K562 (cell line): ENCODE results near the gene ZBTB32. TPM values are rescaled to one million over a fixed set of nuclear protein-coding genes. Genes with fewer than 3 reads are reported as not detected.

ENCODE experiments used
- CSDE1 ChIP-seq, 2 experiments: fragments of 450-650 bp; IDR thresholded peaks; 2 replicates each; pipeline ENCODE4 v1.6.1; 2016; ENCODE audit warnings: mild to moderate bottlenecking in 1 of 2
- KLF10 ChIP-seq: fragments of 250-450 bp; sonication (Bioruptor Pico); IDR thresholded peaks from 2 replicates; pipeline ENCODE4 v1.6.1; 2021; ENCODE audit warnings: matching md5 sums
- MYC ChIP-seq, 2 experiments: fragments of 250-450 bp in 1 of 2; sonication (Bioruptor Pico) in 1 of 2; IDR thresholded peaks; 2 replicates each; pipeline versions ENCODE4 v1.5.1 to v1.6.1; 2012 to 2021; ENCODE audit warnings: low read depth in 2 of 2, borderline replicate concordance in 1 of 2, improper control_type of control experiment in 1 of 2, low read length in 1 of 2, mild to moderate bottlenecking in 1 of 2, moderate library complexity in 1 of 2
- SAFB ChIP-seq: fragments of 200-400 bp; formaldehyde crosslinking; IDR thresholded peaks from 2 replicates; pipeline ENCODE4 v1.6.1; 2017; ENCODE audit warnings: low read depth, low read length, borderline replicate concordance
- SIN3B ChIP-seq: fragments of 450-650 bp; IDR thresholded peaks from 2 replicates; pipeline ENCODE4 v1.6.1; 2017; ENCODE audit warnings: low read depth, mild to moderate bottlenecking, moderate library complexity
- TBP ChIP-seq: optimal IDR thresholded peaks from 2 replicates; pipeline ENCODE3; 2011; ENCODE audit warnings: low read depth, low read length, improper control_type of control experiment
- THRA ChIP-seq: fragments of 450-650 bp; IDR thresholded peaks from 2 replicates; pipeline ENCODE4 v1.6.1; 2017; ENCODE audit warnings: mild to moderate bottlenecking, moderate library complexity
- U2AF2 ChIP-seq: fragments of 200-400 bp; formaldehyde crosslinking; optimal IDR thresholded peaks from 2 replicates; pipeline ENCODE3; 2017; ENCODE audit warnings: low read depth, mild to moderate bottlenecking, low read length
- ZNF12 ChIP-seq: sonication (generic); formaldehyde crosslinking; IDR thresholded peaks from 2 replicates; pipeline ENCODE4 v1.4.0; 2020; ENCODE audit warnings: mild to moderate bottlenecking, missing genetic modification reagents
- ZNF165 ChIP-seq: fragments of 250-450 bp; sonication (Bioruptor Pico); IDR thresholded peaks from 2 replicates; pipeline ENCODE4 v1.4.0; 2020; ENCODE audit warnings: borderline replicate concordance
- polyA plus RNA-seq, 8 experiments: library from polyadenylated mRNA; depleted of rRNA in 4 of 8; stranded (reverse) in 5 of 8; unstranded in 3 of 8; fragments of >200 nt; fragmentation: Nextera tagmentation in 2 of 8; fragmentation: Illumina TruSeq in 1 of 8; extraction: Ambion mirVana in 2 of 8; extraction: Trizol in 1 of 8; gene quantifications; 2 replicates each; pipeline versions ENCODE4 v1.2.1 to v1.2.3, GENCODE V29; 2011 to 2014; ENCODE audit warnings: inconsistent platforms in 1 of 8, missing spikeins in 1 of 8
- total RNA-seq, 7 experiments: library from RNA; depleted of rRNA in 6 of 7; stranded (reverse); fragments of >200 nt in 6 of 7; fragmentation: Illumina TruSeq in 2 of 7; extraction: Trizol in 2 of 7; gene quantifications; 2 replicates each; pipeline versions ENCODE4 v1.2.1 to v1.2.3, GENCODE V29; 2011 to 2021; ENCODE audit warnings: low replicate concordance in 1 of 7
- TF ChIP-seq, protein P1 (sequence below), 2 experiments: fragments of 450-650 bp in 1 of 2; sonication (generic) in 1 of 2; formaldehyde crosslinking in 1 of 2; IDR thresholded peaks; 2 replicates each; pipeline versions ENCODE4 v1.7.1 to v1.9.0; 2016 to 2022; ENCODE audit warnings: inconsistent platforms in 1 of 2, mild to moderate bottlenecking in 1 of 2, missing genetic modification reagents in 1 of 2
- TF ChIP-seq, protein P2 (sequence below): sonication (generic); IDR thresholded peaks from 2 replicates; pipeline ENCODE4 v1.6.1; 2016

The ZBTB32 gene
- total and polyA plus RNA-seq, 9 of the 15 experiments (the other 6 are each of a cell fraction or from before 2014, with no cell fraction given): 0.20 TPM; not detected in 8

GRCh38 chr19:35757749-35758608, 53.6 kb downstream of the ZBTB32 start, which contains the start of gene PROSER3 (continued):
- TF ChIP-seq, protein P1, sequence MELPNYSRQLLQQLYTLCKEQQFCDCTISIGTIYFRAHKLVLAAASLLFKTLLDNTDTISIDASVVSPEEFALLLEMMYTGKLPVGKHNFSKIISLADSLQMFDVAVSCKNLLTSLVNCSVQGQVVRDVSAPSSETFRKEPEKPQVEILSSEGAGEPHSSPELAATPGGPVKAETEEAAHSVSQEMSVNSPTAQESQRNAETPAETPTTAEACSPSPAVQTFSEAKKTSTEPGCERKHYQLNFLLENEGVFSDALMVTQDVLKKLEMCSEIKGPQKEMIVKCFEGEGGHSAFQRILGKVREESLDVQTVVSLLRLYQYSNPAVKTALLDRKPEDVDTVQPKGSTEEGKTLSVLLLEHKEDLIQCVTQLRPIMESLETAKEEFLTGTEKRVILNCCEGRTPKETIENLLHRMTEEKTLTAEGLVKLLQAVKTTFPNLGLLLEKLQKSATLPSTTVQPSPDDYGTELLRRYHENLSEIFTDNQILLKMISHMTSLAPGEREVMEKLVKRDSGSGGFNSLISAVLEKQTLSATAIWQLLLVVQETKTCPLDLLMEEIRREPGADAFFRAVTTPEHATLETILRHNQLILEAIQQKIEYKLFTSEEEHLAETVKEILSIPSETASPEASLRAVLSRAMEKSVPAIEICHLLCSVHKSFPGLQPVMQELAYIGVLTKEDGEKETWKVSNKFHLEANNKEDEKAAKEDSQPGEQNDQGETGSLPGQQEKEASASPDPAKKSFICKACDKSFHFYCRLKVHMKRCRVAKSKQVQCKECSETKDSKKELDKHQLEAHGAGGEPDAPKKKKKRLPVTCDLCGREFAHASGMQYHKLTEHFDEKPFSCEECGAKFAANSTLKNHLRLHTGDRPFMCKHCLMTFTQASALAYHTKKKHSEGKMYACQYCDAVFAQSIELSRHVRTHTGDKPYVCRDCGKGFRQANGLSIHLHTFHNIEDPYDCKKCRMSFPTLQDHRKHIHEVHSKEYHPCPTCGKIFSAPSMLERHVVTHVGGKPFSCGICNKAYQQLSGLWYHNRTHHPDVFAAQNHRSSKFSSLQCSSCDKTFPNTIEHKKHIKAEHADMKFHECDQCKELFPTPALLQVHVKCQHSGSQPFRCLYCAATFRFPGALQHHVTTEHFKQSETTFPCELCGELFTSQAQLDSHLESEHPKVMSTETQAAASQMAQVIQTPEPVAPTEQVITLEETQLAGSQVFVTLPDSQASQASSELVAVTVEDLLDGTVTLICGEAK (IDR thresholded peaks at IDR 0.05): peak; percentile 76
- TF ChIP-seq, protein P1 (CRISPR knock-in tag; IDR thresholded peaks at IDR 0.05): no peak
- no peak for TF ChIP-seq U2AF2
- TF ChIP-seq, protein P2, sequence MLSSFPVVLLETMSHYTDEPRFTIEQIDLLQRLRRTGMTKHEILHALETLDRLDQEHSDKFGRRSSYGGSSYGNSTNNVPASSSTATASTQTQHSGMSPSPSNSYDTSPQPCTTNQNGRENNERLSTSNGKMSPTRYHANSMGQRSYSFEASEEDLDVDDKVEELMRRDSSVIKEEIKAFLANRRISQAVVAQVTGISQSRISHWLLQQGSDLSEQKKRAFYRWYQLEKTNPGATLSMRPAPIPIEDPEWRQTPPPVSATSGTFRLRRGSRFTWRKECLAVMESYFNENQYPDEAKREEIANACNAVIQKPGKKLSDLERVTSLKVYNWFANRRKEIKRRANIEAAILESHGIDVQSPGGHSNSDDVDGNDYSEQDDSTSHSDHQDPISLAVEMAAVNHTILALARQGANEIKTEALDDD: no peak
- no peak for TF ChIP-seq SAFB
- no peak for TF ChIP-seq THRA
- TF ChIP-seq TBP: peak; percentile 68
- peak; percentile 49 for TF ChIP-seq MYC (IDR thresholded peaks at IDR 0.05; ENCODE audit: low read depth, low read length)
- TF ChIP-seq MYC (CRISPR knock-in tag; IDR thresholded peaks at IDR 0.05; ENCODE audit: borderline replicate concordance, low read depth): peak; percentile 46; the same call in 1 of the 2 replicates
- TF ChIP-seq SIN3B: peak; percentile 35; the same call in 1 of the 2 replicates
- 0 out of 2 replicates have a peak, but pooled peaks have one; percentile 39 for TF ChIP-seq ZNF165 (CRISPR knock-in tag)
- TF ChIP-seq ZNF12 (CRISPR knock-in tag): peak; percentile 33; the same call in 1 of the 2 replicates
- no peak for TF ChIP-seq KLF10 (CRISPR knock-in tag)
- TF ChIP-seq CSDE1 (IDR thresholded peaks at IDR 0.05): peak in 1 of 2 experiments; percentile 97; a peak in 2 of 4 replicates
